8988T (cell line): ENCODE measurements around the gene YWHAH.

Experiments
- DNase-seq: peaks from one replicate; pipeline ENCODE4 v3.0.0; 2011

Gene YWHAH

GRCh38 chr22:31983911-31984656 is 39.7 kb downstream of the YWHAH start:
- no peak for DNase-seq

GRCh38 chr22:31987218-31987617 is 42.9 kb downstream of the YWHAH start:
- DNase-seq: no peak

GRCh38 chr22:31991102-31991839 is 46.9 kb downstream of the YWHAH start:
- DNase-seq: no peak

- no peak for DNase-seq
Measured at GRCh38 chr22:31995046-31995445, 50.7 kb downstream of the YWHAH start.

- no peak for DNase-seq
Measured at GRCh38 chr22:31995807-31996206, 51.5 kb downstream of the YWHAH start.

- DNase-seq: no peak
Measured at GRCh38 chr22:31998784-31999385, 54.5 kb downstream of the YWHAH start.

- DNase-seq: no peak
Measured at GRCh38 chr22:32000181-32000580, 55.8 kb downstream of the YWHAH start.

GRCh38 chr22:32005453-32005852 is 61.1 kb downstream of the YWHAH start:
- no peak for DNase-seq
